HG03103 (cell line): ENCODE data around the gene MTF1.
"Not testable (repeated sequence)": the region's sequence is repeated elsewhere in the genome, so short reads cannot be mapped to it uniquely, and the experiment has no call there.

Experiments
- ATAC-seq: cut with Tn5 transposase; IDR thresholded peaks from one replicate; pipeline ENCODE4 v1.9.1; 2021; ENCODE audit warnings: low read depth; ENCODE audit not compliant: unreplicated experiment

Gene MTF1

GRCh38 chr1:37859507-37860345 lies at the start of gene MTF1:
Gene MTF1 (minus strand): TSS chr1:37859592. CDS start chr1:37857658, 1,934 bp downstream.
- peak; percentile 81 for ATAC-seq

DNA sequence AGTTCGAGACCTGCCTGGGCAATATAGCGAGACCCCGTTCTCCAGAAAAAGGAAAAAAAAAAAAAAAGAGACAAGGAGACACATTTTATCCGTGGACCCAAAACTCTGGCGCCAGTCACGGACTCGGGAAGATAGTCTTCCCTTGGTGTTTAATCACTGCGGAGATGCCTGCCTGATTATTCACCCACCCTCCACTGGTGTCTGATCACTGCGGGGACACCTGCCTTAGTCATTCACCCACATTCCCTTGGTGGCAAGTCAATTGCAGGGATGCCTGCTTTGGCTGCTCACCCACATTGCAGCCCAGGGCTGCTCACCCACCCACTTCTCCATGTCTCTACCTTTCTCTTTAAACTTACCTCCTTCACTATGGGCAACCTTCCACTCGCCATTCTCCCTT lies 49.1 kb upstream of the MTF1 start:
- not testable (repeated sequence) for ATAC-seq

- ATAC-seq: not testable (repeated sequence)
Measured at GRCh38 chr1:37907416-37908125, 48.2 kb upstream of the MTF1 start.

DNA sequence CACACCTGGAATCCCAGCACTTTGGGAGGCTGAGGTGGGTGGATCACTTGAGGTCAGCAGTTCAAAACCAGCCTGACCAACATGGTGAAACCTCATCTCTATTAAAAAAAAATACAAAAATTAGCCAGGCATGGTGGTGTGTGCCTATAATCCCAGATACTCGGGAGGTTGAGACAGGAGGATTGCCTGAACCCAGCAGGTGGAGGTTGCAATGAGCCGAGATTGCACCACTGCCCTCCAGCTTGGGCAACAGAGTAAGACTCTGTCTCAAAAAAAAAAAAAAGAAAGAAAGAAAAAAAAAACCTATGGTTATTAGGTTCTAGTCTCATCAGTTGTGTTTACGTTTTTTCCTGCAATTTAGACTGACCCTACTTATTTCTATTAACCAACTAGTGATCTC lies 47.2 kb upstream of the MTF1 start:
- ATAC-seq: not testable (repeated sequence)

DNA sequence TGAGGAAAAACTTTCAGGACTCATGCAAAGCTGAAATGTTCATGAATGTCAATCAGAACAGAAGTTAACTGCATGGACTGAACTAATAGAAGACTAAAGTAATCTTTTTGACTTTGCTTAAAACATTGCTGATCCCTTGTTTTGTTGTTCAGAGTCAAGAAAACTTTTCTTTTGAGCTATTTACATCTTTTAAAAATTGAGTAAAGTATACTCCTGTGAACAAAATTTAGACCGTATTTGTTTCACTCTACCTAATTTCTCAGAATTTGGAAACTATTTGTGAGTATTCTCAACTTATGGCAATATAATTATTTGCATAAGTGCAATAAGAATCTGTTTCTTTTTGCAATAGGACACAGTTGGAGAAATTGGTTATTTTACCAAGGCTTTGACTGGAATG lies 46.3 kb upstream of the MTF1 start:
- no peak for ATAC-seq

DNA sequence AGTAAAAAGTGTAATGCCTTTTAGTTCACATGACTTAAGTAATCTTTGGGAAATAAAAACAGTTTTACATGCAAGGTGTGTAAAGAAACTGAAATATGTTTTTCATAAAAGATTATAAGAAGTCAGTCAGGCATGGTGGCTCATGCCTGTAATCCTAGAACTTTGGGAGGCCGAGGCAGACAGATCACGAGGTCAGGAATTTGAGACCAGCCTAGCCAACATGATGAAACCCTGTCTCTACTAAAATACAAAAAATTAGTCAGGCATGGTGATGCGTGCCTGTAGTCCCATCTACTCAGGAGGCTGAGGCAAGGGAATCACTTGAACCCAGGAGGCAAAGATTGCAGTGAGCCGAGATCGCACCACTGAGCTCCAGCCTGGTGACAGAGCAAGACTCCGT lies 44.5 kb upstream of the MTF1 start:
- not testable (repeated sequence) for ATAC-seq

GRCh38 chr1:37902983-37903382 lies 43.6 kb upstream of the MTF1 start:
- no peak for ATAC-seq

DNA sequence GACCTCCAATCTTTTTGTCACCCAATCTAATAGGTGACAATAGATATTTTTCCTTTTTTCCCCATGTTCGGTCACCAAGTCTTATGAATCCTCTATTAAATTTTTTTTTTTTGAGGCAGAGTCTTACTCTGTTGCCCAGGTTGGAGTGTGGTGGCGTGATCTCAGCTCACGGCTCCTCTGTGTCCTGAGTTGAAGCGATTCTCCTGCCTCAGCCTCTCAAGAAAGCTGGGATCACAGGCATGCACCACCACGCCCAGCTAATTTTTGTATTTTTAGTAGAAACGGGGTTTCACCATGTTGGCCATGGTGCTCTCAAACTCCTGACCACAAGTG lies 42.5 kb upstream of the MTF1 start:
- ATAC-seq: no peak

DNA sequence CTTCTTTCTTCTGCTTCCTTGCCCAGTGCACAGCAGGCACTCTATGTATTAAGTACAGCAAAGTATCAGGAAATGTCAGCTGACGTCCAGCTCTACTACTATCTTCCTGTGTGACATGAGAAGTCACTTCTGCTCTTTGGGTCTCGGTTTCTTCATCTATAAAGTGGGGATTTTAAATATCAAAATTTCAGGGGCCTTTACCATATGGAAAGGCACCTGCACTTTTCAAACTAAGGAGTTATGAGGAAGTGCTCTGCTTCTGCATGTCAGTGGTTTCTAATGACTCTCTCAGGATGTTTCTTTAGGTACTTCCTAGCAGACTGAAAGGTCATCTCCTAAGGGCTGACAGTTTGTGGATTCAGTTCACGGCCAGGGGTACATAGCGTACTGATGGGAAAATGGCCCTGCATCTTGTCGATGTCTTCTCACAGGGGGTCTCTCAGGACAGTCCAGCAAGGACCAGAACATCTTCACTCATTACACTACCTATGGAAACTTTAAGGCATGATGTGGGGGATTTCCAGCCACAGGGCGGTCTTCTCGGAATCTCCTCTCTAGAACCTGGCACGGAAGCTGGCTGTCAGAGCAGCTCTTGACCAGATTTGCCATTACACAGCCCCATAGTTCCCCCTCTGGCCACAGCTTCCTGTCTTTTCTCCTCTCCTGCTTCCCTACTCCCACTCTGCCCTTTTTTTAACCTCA lies 42.0 kb upstream of the MTF1 start:
- no peak for ATAC-seq

DNA sequence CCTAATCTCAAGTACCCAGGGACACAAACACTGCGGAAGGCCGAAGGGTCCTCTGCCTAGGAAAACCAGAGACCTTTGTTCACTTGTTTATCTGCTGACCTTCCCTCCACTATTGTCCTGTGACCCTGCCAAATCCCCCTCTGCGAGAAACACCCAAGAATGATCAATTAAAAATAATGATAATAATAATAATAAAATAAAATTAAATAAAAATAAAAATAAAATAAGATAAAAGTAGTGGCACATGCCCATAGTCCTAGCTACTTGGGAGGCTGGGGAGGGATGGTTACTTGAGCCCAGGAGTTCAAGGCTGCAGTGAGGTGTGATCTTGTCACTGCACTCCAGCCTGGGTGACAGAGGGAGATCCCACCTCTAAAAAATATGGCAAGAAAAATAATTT lies 38.2 kb upstream of the MTF1 start:
- not testable (repeated sequence) for ATAC-seq

DNA sequence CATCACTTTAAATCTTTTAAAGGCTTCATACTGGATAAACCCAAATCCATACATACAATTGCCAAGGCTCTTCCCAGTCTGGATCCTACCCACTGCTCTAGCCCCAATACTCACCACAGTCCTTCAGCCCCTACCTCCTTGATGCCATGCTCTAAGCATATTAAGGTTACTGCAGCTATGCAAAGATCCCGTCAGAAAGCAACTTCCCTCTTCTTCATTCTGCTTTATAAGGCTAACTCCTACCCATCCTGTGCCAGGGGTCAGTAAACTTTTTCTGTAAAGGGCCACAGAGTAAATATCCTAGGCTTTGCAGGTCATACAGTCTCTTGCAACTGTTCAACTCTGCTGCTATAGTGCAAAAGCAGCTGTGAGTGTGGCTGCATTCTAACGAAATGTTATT lies 34.3 kb upstream of the MTF1 start:
- no peak for ATAC-seq

DNA sequence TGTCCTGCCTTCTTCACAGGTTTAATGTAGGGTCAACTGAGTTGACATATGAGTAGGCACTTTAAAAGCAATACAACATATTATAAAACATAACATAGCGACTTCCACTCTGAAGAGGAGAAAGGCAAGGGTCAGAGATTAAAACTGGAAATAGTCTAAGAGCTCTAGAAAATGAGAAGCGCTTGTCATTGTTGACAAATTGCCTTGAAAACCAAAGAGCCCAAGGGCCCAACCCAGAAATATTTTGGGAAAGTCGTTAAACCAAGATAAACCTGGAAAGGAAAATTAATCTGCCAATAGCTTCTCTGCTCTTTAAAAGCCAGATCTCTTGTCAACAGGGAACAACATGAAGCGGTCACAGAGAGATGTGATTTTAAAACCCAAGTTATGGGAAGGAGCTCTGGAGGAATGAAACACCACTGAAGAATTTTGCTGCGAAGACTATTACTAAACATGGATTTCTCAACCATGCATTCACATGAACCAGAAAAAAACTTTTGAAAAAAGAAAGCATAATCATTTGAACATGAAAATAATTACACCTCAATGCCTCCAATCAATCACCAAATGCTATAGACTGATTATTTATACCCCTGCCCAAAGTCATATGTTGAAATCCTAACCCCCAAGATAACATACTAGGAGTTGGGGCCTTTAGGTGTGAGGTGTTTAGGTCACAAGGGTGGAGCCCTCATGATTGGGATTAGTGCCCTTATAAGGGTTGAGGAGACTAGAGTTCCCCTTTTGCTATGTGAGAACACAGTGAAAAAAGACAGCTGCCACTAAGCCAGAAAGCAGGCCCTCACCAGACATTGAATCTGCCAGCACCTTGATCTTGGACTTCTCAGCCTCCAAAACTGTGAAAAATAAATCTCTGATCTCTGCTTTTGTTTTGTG lies 33.0 kb upstream of the MTF1 start:
- ATAC-seq: no peak

GRCh38 chr1:37890378-37891014 lies 31.1 kb upstream of the MTF1 start:
- ATAC-seq: no peak

DNA sequence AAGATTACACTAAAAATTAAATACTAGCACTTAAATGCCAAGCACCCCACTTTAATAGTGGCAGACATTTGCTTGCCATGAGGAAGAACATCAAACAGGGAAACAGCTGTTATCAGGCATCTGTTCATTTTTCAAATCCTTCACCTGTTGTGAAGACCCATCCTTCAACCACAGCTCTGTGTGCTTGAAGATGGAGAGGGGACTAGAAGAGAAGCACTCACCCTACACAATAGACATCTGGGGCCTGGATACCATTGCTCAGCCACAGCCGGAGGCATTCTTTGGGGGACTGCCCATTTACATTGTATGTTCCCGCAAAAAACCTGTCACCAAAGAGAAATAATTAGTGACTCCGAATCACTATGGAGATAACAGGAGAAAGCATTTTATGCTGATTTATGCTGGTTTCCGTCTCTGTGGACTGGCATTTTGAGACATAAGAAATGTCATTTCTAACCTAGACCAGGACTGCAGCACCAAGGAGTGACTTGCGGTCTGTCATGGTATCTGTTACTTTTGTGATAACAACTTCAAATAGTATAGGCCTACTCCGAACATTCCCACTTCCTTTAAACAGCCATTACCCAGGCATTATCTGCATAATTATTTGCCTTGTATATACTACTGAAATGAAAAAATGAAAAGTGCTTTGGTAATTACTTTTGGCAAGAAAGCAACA lies 28.8 kb upstream of the MTF1 start:
- ATAC-seq: no peak

DNA sequence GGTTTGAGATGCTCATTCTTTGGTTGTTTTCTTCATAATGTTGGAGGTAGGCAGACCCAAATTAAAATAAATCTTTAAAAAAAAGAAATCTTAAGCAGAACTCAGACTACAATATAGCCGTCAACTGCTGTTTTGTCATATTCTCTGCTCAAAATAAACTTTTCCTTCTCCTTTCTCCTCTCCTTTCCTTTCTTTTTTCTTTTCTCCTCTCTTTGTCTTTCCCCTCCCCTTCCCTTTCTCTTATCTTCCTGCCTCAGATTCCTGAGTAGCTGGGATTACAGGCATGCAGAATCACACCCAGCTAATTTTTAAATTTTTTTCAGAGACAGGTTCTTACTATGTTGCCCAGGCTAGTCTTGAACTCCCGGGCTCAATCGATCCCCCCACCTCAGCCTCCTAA lies 24.8 kb upstream of the MTF1 start:
- ATAC-seq: no peak

GRCh38 chr1:37883671-37884070 lies 24.3 kb upstream of the MTF1 start:
- ATAC-seq: no peak

- ATAC-seq: no peak
Measured at GRCh38 chr1:37879865-37880264, 20.5 kb upstream of the MTF1 start.

GRCh38 chr1:37878071-37878470 lies 18.7 kb upstream of the MTF1 start:
- ATAC-seq: no peak

DNA sequence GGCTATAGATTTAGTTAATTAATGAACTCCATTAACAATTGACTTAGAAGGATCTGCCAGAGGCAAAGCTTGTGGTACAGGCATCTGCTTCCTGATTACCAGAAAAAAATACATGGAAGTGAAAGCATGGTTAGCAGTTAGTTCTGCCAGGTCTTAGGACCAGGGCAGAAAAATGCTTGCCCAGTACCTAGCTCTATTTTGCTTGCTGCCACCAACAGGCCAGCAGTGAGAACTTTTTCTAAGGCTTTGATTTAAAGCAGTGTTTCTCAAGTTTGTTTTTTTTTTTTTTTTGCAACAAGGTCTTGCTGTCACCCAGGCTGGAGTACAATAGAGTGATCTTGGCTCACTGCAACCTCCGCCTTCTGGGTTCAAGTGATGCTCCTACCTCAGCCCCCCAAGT lies 16.4 kb upstream of the MTF1 start:
- ATAC-seq: no peak
